MM.1S (cell line): ENCODE measurements around the gene ECEL1.

Experiments used
- EZH2 ChIP-seq: fragments of 300-600 bp; sonication (generic); optimal IDR thresholded peaks from 2 replicates; pipeline ENCODE3; 2017; ENCODE audit warnings: low read depth, mild to moderate bottlenecking, antibody characterized with exemption, low read length, mixed read lengths
- EZH2phosphoT487 ChIP-seq: fragments of 300-600 bp; sonication (generic); IDR thresholded peaks from 2 replicates; pipeline ENCODE4 v1.6.1; 2018; ENCODE audit warnings: antibody characterized with exemption, low read length
- TF ChIP-seq, protein P1 (sequence below): fragments of 300-600 bp; sonication (generic); IDR thresholded peaks from 2 replicates; pipeline ENCODE4 v1.5.1; 2016; ENCODE audit warnings: antibody characterized with exemption, low read length, mixed read lengths

DNA sequence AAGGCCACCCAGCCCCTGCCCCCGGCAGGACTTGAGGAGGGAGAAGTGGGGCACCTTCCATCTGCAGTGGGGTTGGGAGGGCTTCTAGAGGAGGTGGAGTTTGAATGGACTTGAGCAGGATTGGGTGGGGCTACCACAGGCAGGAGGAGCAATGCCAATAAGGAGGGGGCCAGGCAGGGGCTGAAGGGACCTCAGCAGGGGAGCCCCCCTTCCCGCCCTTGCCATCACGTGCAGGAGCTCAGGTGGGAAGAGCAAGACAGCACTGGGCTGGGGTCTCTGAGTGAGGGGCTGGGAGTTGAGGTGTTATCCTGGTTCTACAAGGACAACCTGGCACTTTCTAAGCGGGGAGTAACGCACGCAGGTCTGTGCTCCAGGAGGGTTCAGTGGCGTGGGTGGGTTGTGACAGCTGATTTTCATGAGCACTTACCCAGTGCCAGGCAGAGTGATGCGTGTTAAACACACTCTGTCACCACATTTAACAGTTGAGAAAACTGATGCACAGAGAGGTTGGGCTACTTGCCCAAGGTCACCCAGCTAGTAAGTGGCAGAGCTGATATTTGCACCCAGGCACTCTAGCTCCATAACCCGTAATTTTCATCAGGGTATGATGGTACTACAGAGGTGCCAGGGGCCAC is 43.1 kb upstream of the ECEL1 start:
- TF ChIP-seq, protein P1, sequence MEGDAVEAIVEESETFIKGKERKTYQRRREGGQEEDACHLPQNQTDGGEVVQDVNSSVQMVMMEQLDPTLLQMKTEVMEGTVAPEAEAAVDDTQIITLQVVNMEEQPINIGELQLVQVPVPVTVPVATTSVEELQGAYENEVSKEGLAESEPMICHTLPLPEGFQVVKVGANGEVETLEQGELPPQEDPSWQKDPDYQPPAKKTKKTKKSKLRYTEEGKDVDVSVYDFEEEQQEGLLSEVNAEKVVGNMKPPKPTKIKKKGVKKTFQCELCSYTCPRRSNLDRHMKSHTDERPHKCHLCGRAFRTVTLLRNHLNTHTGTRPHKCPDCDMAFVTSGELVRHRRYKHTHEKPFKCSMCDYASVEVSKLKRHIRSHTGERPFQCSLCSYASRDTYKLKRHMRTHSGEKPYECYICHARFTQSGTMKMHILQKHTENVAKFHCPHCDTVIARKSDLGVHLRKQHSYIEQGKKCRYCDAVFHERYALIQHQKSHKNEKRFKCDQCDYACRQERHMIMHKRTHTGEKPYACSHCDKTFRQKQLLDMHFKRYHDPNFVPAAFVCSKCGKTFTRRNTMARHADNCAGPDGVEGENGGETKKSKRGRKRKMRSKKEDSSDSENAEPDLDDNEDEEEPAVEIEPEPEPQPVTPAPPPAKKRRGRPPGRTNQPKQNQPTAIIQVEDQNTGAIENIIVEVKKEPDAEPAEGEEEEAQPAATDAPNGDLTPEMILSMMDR = no peak
- TF ChIP-seq EZH2 (no peak), EZH2phosphoT487 (no peak)
